SU-DHL-6 (cell line): ENCODE results near the gene OSM.

Source experiments
- CTCF ChIP-seq: fragments of 200-600 bp; sonication (generic); IDR thresholded peaks from one replicate; pipeline ENCODE4 v1.5.1; 2017; ENCODE audit warnings: antibody characterized with exemption, mild to moderate bottlenecking, low read length, moderate library complexity; ENCODE audit not compliant: insufficient read depth, poor library complexity, severe bottlenecking
- EZH2phosphoT487 ChIP-seq: fragments of 200-600 bp; sonication (generic), shearing (Covaris generic); conservative IDR thresholded peaks from 2 replicates; pipeline ENCODE4 v1.6.1; 2018; ENCODE audit warnings: mild to moderate bottlenecking, antibody characterized with exemption, low read length, moderate library complexity, mixed read lengths

GRCh38 chr22:30291058-30291892, 24.6 kb upstream of the OSM start:
- TF ChIP-seq CTCF: no peak
- no peak for TF ChIP-seq EZH2phosphoT487
